Keratinocyte (primary cell): Measurements from ENCODE around the gene SLC17A9.

ENCODE experiments used
- EZH2 ChIP-seq: IDR thresholded peaks from one replicate; pipeline ENCODE4 v1.6.1; 2012; ENCODE audit warnings: inconsistent platforms, mild to moderate bottlenecking, low read length, moderate library complexity
- TF ChIP-seq, protein P1 (sequence below), 3 experiments: IDR thresholded peaks in 1 of 3; conservative IDR thresholded peaks in 1 of 3; optimal IDR thresholded peaks in 1 of 3; 2 replicates in 2 of 3; 3 replicates in 1 of 3; pipeline versions ENCODE3 to v1.5.1; 2011; ENCODE audit warnings: low read length in 3 of 3, mild to moderate bottlenecking in 3 of 3, moderate library complexity in 2 of 3, control low read depth in 1 of 3, inconsistent platforms in 1 of 3; ENCODE audit not compliant: insufficient read depth in 2 of 3; ENCODE audit errors: extremely low read depth in 1 of 3

DNA sequence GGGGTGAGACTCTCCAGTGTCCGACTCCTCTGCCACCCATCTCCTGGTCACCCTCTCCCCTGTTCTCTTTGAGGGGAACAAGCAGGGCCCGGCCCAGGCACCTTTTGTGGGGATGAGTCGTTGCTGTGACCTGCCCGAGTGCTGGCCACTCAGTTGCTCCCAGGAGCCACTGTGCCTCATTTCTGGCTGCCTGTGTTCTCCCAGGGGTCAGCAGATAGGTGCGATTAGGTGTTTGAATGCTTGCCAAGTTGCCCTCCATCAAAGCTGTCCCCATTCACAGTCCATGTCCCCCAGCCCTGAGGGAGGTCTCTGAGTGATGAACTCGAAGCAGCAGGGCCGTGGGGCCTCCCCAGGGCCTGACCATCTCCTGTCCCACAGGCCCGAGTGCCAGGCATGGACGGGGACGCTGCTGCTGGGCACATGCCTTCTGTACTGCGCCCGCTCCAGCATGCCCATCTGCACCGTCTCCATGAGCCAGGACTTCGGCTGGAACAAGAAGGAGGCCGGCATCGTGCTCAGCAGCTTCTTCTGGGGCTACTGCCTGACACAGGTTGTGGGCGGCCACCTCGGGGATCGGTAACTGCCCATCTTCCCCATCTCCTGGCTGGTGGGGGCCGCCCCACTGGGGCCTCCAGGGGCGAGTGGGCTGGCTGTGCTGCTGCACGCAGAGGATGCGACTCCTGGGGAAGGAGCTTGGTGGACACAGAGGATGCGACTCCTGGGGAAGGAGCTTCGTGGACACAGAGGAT lies 4.1 kb downstream of the SLC17A9 start:
- TF ChIP-seq, protein P1, sequence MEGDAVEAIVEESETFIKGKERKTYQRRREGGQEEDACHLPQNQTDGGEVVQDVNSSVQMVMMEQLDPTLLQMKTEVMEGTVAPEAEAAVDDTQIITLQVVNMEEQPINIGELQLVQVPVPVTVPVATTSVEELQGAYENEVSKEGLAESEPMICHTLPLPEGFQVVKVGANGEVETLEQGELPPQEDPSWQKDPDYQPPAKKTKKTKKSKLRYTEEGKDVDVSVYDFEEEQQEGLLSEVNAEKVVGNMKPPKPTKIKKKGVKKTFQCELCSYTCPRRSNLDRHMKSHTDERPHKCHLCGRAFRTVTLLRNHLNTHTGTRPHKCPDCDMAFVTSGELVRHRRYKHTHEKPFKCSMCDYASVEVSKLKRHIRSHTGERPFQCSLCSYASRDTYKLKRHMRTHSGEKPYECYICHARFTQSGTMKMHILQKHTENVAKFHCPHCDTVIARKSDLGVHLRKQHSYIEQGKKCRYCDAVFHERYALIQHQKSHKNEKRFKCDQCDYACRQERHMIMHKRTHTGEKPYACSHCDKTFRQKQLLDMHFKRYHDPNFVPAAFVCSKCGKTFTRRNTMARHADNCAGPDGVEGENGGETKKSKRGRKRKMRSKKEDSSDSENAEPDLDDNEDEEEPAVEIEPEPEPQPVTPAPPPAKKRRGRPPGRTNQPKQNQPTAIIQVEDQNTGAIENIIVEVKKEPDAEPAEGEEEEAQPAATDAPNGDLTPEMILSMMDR (optimal IDR thresholded peaks at IDR 0.05 in 1 of 3, IDR thresholded peaks at IDR 0.05 in 1 of 3, conservative IDR thresholded peaks at IDR 0.05 in 1 of 3; ENCODE audit: extremely low read depth in 1 of 3, insufficient read depth in 2 of 3, low read length in 3 of 3): no peak
- TF ChIP-seq EZH2: no peak
